NT2/D1 (cell line): ENCODE data around the gene FBLN1.

Experiments used
- SUZ12 ChIP-seq: IDR thresholded peaks from 2 replicates; pipeline ENCODE4 v1.6.1; 2011; ENCODE audit not compliant: insufficient read length, insufficient read depth; ENCODE audit errors: extremely low read depth
- YY1 ChIP-seq: IDR thresholded peaks from 2 replicates; pipeline ENCODE4 v1.6.1; 2011; ENCODE audit not compliant: insufficient read length, insufficient read depth
- ZNF274 ChIP-seq: IDR thresholded peaks from 2 replicates; pipeline ENCODE4 v1.6.1; 2011; ENCODE audit warnings: mild to moderate bottlenecking, low read depth, low read length

GRCh38 chr22:45488764-45489370, 13.8 kb upstream of the FBLN1 start:
- TF ChIP-seq ZNF274 (no peak), YY1 (no peak), SUZ12 (no peak)
